ENCODE measurements around the gene GGNBP2. TPM values are rescaled to one million over a fixed set of nuclear protein-coding genes. Genes with fewer than 3 reads are reported as not detected.

The GGNBP2 gene
- total RNA-seq, 2 donors from 2014 or later = 36.3 to 43.8 TPM

- Histone ChIP-seq H3K4me1 (peaks cover 39% of the 10 kb centered on the region), H3K9me3 (no peaks in the 10 kb centered on the region), H3K4me3 (peak overlapping the region in 1 of 2 donors; percentile 97), H3K27ac (peak overlapping the region in 3 of 4 donors; percentile 95 to 100 (median 100)), H3K36me3 (replicated peaks in 1 of 2; ENCODE audit: insufficient read depth in 1 of 2, low read depth in 2 of 2) (no peaks in the 10 kb centered on the region), H3K27me3 (no peaks in the 10 kb centered on the region)
- TF ChIP-seq CTCF (IDR thresholded peaks at IDR 0.05) (no peak), POLR2A (IDR thresholded peaks at IDR 0.05) (no peak)
- intact Hi-C loops (cut with DNase I) = loop anchor here (10.0 kb wide), 1 partner anchor 48 kb away; the partner anchor contains the start of gene DHRS11
- no peak for ATAC-seq
- WGBS, 2 donors = 6% methylated on average over 7 of the region's 7 CpGs
- no peak for DNase-seq
Observed at GRCh38 chr17:36546418-36547093, 1.8 kb downstream of the GGNBP2 start.

- peaks cover 41% of the 10 kb centered on the region for H3K4me1 ChIP-seq
Observed at GRCh38 chr17:36547776-36548175, 3.1 kb downstream of the GGNBP2 start.

GRCh38 chr17:36550491-36551417, 6.0 kb downstream of the GGNBP2 start:
- DNase-seq (no peak), ATAC-seq (no peak)
- no peak overlapping the region for H3K27ac ChIP-seq
- no peaks in the 10 kb centered on the region for H3K27me3 ChIP-seq
- H3K36me3 ChIP-seq (replicated peaks in 1 of 2; ENCODE audit: insufficient read depth in 1 of 2, low read depth in 2 of 2) = peaks cover 0 to 3% of the 10 kb centered on the region in 2 donors
- no peak for TF ChIP-seq POLR2A (IDR thresholded peaks at IDR 0.05)
- TF ChIP-seq CTCF (IDR thresholded peaks at IDR 0.05) = no peak
- intact Hi-C loops (cut with DNase I) = no loop called here
- WGBS, 2 donors = 78 to 84% methylated on average over 8 of the region's 8 CpGs
- H3K4me1 ChIP-seq = peaks cover 44% of the 10 kb centered on the region
- no peak overlapping the region for H3K4me3 ChIP-seq
- H3K9me3 ChIP-seq = no peaks in the 10 kb centered on the region

More at GRCh38 chr17:36547776-36548175, 3.1 kb downstream of the GGNBP2 start:
- H3K9me3 ChIP-seq = no peaks in the 10 kb centered on the region
- no peaks in the 10 kb centered on the region for H3K36me3 ChIP-seq (replicated peaks in 1 of 2; ENCODE audit: insufficient read depth in 1 of 2, low read depth in 2 of 2)
- H3K27me3 ChIP-seq = no peaks in the 10 kb centered on the region
- TF ChIP-seq POLR2A (IDR thresholded peaks at IDR 0.05) (peak in 1 of 3 donors; percentile 5), CTCF (IDR thresholded peaks at IDR 0.05) (no peak)
- H3K4me3 ChIP-seq = no peak overlapping the region
- DNase-seq (no peak), ATAC-seq (no peak)
- intact Hi-C loops (cut with DNase I) = loop anchor here (10.0 kb wide), 1 partner anchor 47 kb away; the partner anchor contains the start of gene DHRS11
- H3K27ac ChIP-seq = peak overlapping the region in 1 of 4 donors; percentile 100

- H3K36me3 ChIP-seq (replicated peaks in 1 of 2; ENCODE audit: insufficient read depth in 1 of 2, low read depth in 2 of 2) = peaks cover 0 to 20% of the 10 kb centered on the region in 2 donors
- H3K4me3 ChIP-seq = no peak overlapping the region
- DNase-seq (no peak), ATAC-seq (no peak)
- H3K9me3 ChIP-seq = no peaks in the 10 kb centered on the region
- intact Hi-C loops (cut with DNase I) = no loop called here
- H3K27ac ChIP-seq = no peak overlapping the region
- H3K27me3 ChIP-seq = no peaks in the 10 kb centered on the region
- H3K4me1 ChIP-seq = peaks cover 18% of the 10 kb centered on the region
- TF ChIP-seq POLR2A (IDR thresholded peaks at IDR 0.05) (no peak), CTCF (IDR thresholded peaks at IDR 0.05) (no peak)
- WGBS, 2 donors = 72 to 73% methylated on average over 3 of the region's 3 CpGs
Observed at GRCh38 chr17:36553459-36553858, 8.7 kb downstream of the GGNBP2 start.

Data from body of pancreas (tissue), 4 donors.